Myocyte (in vitro differentiated cells): Measurements from ENCODE around the gene SERPING1. TPM values are rescaled to one million over a fixed set of nuclear protein-coding genes. Genes with fewer than 3 reads are reported as not detected.
A peak's percentile ranks its signal among the peaks of the same experiment; 100 is the strongest.

ENCODE experiments used
- DNase-seq: peaks from one replicate; pipeline ENCODE4 v3.0.0-alpha.2; 2012; ENCODE audit warnings: low read depth
- total RNA-seq: library from RNA; depleted of rRNA; stranded (reverse); fragments of >200 nt; gene quantifications from 2 replicates; pipeline ENCODE4 v1.2.3, GENCODE V29; 2014

The SERPING1 gene
- total RNA-seq, 1 donor from 2014 or later: 4.1 TPM

GRCh38 chr11:57638005-57638781 lies 40.7 kb downstream of the SERPING1 start:
- DNase-seq: peak; percentile 92

- DNase-seq: peak; percentile 32
These were observed 41.4 kb downstream of the SERPING1 start for GRCh38 chr11:57638811-57639320.

GRCh38 chr11:57639321-57640067 lies 42.0 kb downstream of the SERPING1 start:
- DNase-seq: peak; percentile 32

GRCh38 chr11:57640068-57640800 lies 42.7 kb downstream of the SERPING1 start:
- DNase-seq: no peak

GRCh38 chr11:57641011-57641807 lies 43.7 kb downstream of the SERPING1 start:
- DNase-seq: peak; percentile 88

- no peak for DNase-seq
These were observed 46.3 kb downstream of the SERPING1 start for GRCh38 chr11:57643802-57644201.

- DNase-seq: peak; percentile 81
These were observed 47.5 kb downstream of the SERPING1 start for GRCh38 chr11:57644748-57645688.

GRCh38 chr11:57645689-57646085 lies 48.2 kb downstream of the SERPING1 start:
- DNase-seq: no peak

GRCh38 chr11:57646194-57646798 lies 48.8 kb downstream of the SERPING1 start:
- DNase-seq: no peak

- no peak for DNase-seq
These were observed 49.4 kb downstream of the SERPING1 start for GRCh38 chr11:57646799-57647303.

- DNase-seq: no peak
These were observed 49.9 kb downstream of the SERPING1 start for GRCh38 chr11:57647372-57647771.

GRCh38 chr11:57647960-57648800 lies 50.7 kb downstream of the SERPING1 start:
- peak; percentile 89 for DNase-seq

GRCh38 chr11:57648801-57649735 lies 51.6 kb downstream of the SERPING1 start:
- peak; percentile 43 for DNase-seq

- peak; percentile 69 for DNase-seq
These were observed 52.6 kb downstream of the SERPING1 start, which contains the start of gene YPEL4 for GRCh38 chr11:57649826-57650738. TSS of gene YPEL4 (minus strand) at chr11:57649912. CDS start at chr11:57647107, 2,805 bp downstream.

GRCh38 chr11:57650739-57651090 lies 53.2 kb downstream of the SERPING1 start:
- DNase-seq: no peak

GRCh38 chr11:57651408-57651807 lies 53.9 kb downstream of the SERPING1 start:
- no peak for DNase-seq
